ENCODE results near the gene GALNT12. TPM values are rescaled to one million over a fixed set of nuclear protein-coding genes. Genes with fewer than 3 reads are reported as not detected.

GALNT12 gene
- total and polyA plus RNA-seq, 2 experiments from 2014 or later = 14.6 to 23.6 TPM

- no peaks in the 10 kb centered on the region for H3K4me1 ChIP-seq (ENCODE audit: insufficient read depth)
- Mint-ChIP-seq H3K4me1 (no peaks in the 10 kb centered on the region), H3K27me3 (ENCODE audit: insufficient read depth, low read depth, poor library complexity) (peaks cover 8% of the 10 kb centered on the region), H3K27ac (no peak overlapping the region), H3K9me3 (peaks cover 10% of the 10 kb centered on the region), H3K4me3 (no peak overlapping the region), H3K36me3 (ENCODE audit: low read depth) (no peaks in the 10 kb centered on the region)
- H3K9me2 ChIP-seq (ENCODE audit: insufficient read depth) = peaks cover 22% of the 10 kb centered on the region; the same call in 1 of the 2 replicates
- H3K27ac ChIP-seq (ENCODE audit: low read depth) = no peak overlapping the region
- H2AFZ ChIP-seq = no peak overlapping the region
- ATAC-seq (no peak), DNase-seq (ENCODE audit: low spot score) (no peak)
- no peaks in the 10 kb centered on the region for H4K20me1 ChIP-seq (replicated peaks; ENCODE audit: insufficient read depth)
- no peaks in the 10 kb centered on the region for H3K27me3 ChIP-seq (ENCODE audit: insufficient read depth)
- TF ChIP-seq EZH2phosphoT487 (IDR thresholded peaks at IDR 0.05; ENCODE audit: unreplicated experiment) (no peak), STAT1 (IDR thresholded peaks at IDR 0.05; ENCODE audit: unreplicated experiment) (no peak), ETS1 (IDR thresholded peaks at IDR 0.05) (no peak), NANOG (IDR thresholded peaks at IDR 0.05; ENCODE audit: borderline replicate concordance) (no peak), EZH2 (IDR thresholded peaks at IDR 0.05; ENCODE audit: low read depth, unreplicated experiment) (no peak), POLR2AphosphoS5 (IDR thresholded peaks at IDR 0.05; ENCODE audit: low read depth) (no peak), ZNF114 (CRISPR knock-in tag; IDR thresholded peaks at IDR 0.05) (no peak), REST (IDR thresholded peaks at IDR 0.05; ENCODE audit: unreplicated experiment) (no peak)
- H3F3A ChIP-seq (replicated peaks; ENCODE audit: low read depth) = no peaks in the 10 kb centered on the region
- H3K4me2 ChIP-seq = no peak overlapping the region
- no peak overlapping the region for H3K4me3 ChIP-seq
- H3K79me2 ChIP-seq (replicated peaks; ENCODE audit: insufficient read depth) = no peaks in the 10 kb centered on the region
- no peaks in the 10 kb centered on the region for H3K36me3 ChIP-seq (ENCODE audit: insufficient read depth)
Observed at GRCh38 chr9:98869078-98869745, 61.7 kb downstream of the GALNT12 start.

GRCh38 chr9:98869866-98870265, 62.4 kb downstream of the GALNT12 start:
- H3K4me2 ChIP-seq = no peak overlapping the region
- H3K4me1 ChIP-seq (ENCODE audit: insufficient read depth) = no peaks in the 10 kb centered on the region
- no peaks in the 10 kb centered on the region for H4K20me1 ChIP-seq (replicated peaks; ENCODE audit: insufficient read depth)
- DNase-seq (ENCODE audit: low spot score) = no peak
- Mint-ChIP-seq H3K4me1 (no peaks in the 10 kb centered on the region), H3K9me3 (peaks cover 10% of the 10 kb centered on the region), H3K36me3 (ENCODE audit: low read depth) (no peaks in the 10 kb centered on the region), H3K27me3 (ENCODE audit: insufficient read depth, low read depth, poor library complexity) (peaks cover 8% of the 10 kb centered on the region), H3K4me3 (no peak overlapping the region), H3K27ac (no peak overlapping the region)
- H3K79me2 ChIP-seq (replicated peaks; ENCODE audit: insufficient read depth) = no peaks in the 10 kb centered on the region
- H3K9me2 ChIP-seq (ENCODE audit: insufficient read depth) = peaks cover 22% of the 10 kb centered on the region; the same call in 1 of the 2 replicates
- ATAC-seq = no peak
- H3K36me3 ChIP-seq (ENCODE audit: insufficient read depth) = no peaks in the 10 kb centered on the region
- no peak overlapping the region for H2AFZ ChIP-seq
- H3K4me3 ChIP-seq = no peak overlapping the region
- no peak overlapping the region for H3K27ac ChIP-seq (ENCODE audit: low read depth)
- H3K27me3 ChIP-seq (ENCODE audit: insufficient read depth) = no peaks in the 10 kb centered on the region
- no peaks in the 10 kb centered on the region for H3F3A ChIP-seq (replicated peaks; ENCODE audit: low read depth)
- TF ChIP-seq EZH2phosphoT487 (IDR thresholded peaks at IDR 0.05; ENCODE audit: unreplicated experiment) (no peak), REST (IDR thresholded peaks at IDR 0.05; ENCODE audit: unreplicated experiment) (no peak)
